HG03378 (cell line): ENCODE data around the gene TCHHL1.

Experiments used
- ATAC-seq: cut with Tn5 transposase; IDR thresholded peaks from one replicate; pipeline ENCODE4 v1.9.1; 2021; ENCODE audit warnings: mild to moderate bottlenecking, moderate library complexity; ENCODE audit not compliant: unreplicated experiment

Gene TCHHL1

GRCh38 chr1:152039886-152040285, 49.0 kb downstream of the TCHHL1 start:
- ATAC-seq, result no peak

DNA sequence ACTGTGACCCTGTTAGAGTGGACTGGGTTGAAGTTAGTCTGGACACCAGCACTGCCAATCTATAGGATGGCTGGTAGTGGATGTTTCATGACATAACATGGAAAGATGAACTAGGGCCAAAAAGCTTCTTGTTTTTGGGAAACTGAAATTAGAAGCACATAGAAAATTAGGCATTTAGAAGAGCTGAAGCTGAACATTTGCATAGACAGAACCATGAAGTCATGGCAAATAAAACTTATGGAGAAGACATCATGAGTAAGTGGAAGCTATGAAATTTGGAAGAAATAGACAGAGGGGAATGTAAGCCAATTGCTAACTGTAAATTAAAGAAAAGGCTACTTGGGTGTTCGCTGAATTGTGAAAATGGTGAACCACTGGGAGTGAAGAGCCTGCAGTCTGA, 49.4 kb downstream of the TCHHL1 start:
- no peak for ATAC-seq

DNA sequence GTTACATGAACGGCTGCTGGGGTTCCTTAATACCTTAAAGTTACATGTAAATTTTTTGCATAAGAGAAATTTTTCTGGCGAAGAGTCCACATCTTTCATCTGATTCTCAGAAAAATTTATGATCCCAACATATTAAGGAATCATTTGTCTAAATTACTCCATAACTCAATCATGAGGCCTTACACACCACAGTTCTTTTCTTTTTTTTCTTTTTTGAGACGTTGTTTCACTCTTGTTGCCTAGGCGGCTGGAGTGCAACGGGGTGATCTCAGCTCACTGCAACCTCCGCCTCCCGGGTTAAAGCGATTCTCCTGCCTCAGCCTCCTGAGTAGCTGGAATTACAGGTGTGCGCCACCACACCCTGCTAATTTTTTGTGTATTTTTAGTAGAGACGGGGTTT, 50.0 kb downstream of the TCHHL1 start:
- no peak for ATAC-seq

- ATAC-seq, result no peak
Measured at GRCh38 chr1:152036267-152037216, 52.3 kb downstream of the TCHHL1 start, which contains the start of gene S100A11. Gene S100A11 (minus strand): TSS chr1:152037004. CDS start chr1:152036915, 89 bp downstream.

GRCh38 chr1:152035539-152036266, 53.2 kb downstream of the TCHHL1 start:
- ATAC-seq, result no peak

DNA sequence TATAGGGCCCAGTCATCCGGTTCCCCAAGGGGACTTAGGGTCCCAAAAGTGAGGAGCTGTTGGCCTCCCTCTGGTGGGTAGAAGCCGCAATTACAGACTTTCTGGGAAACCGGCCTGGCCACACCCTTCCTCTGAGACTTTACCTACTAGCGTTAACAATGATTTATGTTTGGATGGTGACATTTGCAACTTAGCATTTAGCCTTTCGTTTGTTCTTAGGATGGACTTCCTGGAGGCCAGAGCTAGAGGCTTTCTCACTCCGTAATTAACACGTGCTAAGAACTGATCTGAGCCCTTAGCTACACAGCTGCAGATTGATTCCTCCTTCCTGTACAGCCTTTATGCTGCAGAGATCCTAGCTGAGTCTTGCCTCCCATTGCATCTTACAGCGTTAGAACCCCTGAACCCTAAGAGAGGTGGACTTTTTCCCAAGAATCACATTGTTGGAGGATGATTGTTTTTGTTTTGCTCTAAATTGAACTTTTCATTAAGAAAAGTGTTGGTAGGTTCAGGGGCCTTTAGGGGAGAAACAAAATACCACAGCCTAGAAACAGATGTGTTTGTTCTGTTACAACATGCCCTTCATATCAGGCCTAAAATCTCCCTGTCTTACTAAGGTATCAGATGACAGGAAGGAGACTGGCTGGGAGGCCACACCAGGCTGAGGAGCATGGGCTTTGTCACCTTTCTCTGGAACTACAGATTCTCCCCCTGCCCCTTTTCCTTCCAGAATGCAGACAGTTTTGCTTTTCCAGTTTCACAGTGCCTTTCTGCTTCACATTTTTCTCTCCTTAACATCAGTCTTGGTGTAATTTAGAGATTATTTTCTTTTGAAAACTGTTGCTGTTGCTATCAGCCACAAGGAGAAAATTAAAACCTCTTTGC, 54.0 kb downstream of the TCHHL1 start:
- ATAC-seq, result peak; percentile 45

DNA sequence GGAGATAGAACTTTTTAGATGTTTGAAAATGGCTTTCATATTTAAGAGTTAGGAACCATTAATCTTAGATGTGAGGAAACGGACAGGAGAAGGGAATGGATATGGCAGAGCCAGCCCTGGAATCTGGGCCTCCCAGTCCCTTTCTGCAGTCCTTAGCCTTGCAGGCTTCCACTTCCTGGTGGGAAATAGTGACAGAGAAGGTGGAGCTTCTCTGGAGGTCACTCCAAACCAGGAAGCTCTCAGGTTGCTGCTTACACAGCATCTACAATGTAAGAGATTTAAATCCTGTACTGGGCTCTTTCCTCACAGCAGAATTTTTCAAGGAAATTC, 54.6 kb downstream of the TCHHL1 start:
- ATAC-seq, result peak; percentile 17
